HG03280 (cell line): ENCODE data around the gene TANC1.

Source experiments
- ATAC-seq: cut with Tn5 transposase; IDR thresholded peaks from one replicate; pipeline ENCODE4 v1.9.1; 2021; ENCODE audit warnings: mild to moderate bottlenecking, moderate library complexity; ENCODE audit not compliant: unreplicated experiment

TANC1 gene

DNA sequence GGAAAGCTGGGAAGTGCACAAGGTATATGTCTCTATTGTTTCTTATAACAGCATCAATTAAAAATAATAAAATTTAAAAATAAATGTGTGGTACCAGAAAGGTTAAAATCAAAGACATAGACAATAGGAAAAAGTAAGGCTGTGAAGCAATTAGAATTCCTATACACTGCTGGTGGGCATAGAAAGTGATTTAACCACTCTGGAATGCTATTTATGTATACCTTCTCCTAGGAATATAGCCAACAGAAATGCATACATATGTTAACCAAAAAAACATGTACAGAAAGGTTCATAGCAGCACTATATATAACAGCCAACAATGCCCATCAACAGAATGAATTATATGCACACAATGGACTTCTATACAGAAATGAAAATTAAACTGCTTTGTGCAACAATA lies 275.1 kb downstream of the TANC1 start:
- no peak for ATAC-seq

GRCh38 chr2:159246325-159246988 lies 278.0 kb downstream of the TANC1 start:
- no peak for ATAC-seq

GRCh38 chr2:159249990-159250715 lies 281.7 kb downstream of the TANC1 start:
- ATAC-seq = no peak

DNA sequence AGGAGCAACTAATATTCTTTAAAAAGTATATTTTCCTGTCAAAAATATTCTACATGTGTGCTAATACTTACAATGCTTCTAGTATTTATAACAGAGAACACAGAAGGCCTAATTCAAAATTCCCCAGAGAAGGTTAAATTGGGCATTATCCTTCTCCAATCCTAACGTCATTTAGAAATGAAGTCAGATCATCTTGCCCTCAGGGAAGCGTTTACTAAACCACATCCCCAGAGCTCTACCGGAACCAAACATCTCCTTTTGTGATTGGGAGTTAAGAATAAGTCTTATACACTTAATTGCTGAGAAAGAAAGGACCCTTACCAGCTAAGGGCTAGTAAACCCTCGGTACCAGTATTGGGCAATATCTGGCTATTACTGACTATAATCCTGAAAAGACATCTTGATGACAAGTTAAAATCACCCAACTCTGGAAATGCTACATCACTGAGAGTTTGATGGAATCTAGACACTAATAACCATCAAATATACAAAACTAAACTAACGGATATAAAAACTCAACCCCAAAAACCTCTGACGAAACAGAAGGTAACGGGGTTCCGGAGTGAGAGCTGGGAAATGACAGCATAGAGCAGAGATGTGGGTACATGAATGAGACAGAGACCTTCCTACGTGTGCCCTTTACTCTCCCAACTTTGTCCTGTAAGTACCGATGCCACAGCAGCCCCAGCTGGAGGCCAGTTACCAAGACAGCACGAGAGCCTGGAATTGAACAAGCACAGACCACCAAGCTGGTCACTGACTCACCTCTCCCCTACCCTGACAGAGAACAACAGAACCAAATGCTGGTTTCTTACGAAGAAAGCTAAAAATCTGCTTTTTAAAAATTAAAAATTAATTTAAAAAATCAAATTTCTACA lies 283.1 kb downstream of the TANC1 start:
- no peak for ATAC-seq

DNA sequence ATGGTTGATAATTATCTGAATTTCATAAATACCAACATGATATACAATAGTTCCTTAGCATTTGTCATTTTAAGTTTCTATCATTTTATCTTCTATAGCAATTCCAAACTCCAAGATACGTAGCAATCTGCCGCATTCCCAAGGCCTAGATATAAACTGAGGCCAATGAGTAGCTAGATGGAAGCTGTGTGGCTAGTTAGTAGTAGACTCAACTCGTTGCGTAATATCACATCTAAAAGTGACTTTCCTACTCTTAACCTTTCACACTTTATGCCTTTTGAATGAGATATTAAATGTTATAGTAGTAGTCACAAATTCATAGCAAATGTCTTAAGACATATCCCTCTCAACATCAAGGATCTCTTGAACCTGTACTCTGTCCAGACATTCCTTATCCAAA lies 284.5 kb downstream of the TANC1 start:
- no peak for ATAC-seq

DNA sequence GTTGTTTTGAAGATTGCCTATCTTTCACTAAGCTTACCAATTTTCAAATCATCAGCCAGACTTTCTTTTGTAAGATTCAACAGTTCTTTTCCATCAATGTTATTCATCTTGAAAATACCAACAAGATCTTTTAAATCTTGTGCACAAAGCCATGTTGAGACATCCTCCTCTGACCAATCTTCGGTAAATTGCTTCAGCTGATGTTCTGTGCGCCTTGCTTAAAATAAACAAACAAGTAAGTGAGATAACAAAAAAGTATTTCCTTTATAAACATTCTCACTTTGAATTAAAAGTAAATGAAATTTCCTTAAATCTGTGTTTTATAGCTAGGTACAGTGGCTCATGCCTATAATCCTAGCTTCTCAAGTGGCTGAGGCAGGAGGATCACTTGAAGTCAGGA lies 287.7 kb downstream of the TANC1 start:
- no peak for ATAC-seq

DNA sequence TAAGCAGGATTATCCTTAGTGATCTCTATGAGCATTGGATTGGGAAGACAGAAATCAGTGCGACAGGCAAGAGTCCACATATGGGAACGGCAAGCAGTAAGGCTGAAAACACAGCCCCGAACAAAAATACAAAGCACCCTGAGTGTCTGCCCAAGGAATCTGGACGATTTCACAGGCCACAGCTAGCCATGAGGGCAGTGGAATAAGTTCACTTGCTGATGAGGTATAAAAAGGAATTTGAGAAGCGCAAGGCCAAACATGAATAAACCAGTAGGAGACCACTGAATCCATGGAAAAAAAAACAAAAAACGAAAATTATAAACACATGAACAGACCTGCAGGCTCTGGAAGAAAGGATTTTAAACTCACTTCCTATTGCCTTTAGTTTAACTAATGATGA lies 293.8 kb downstream of the TANC1 start:
- ATAC-seq = no peak

- ATAC-seq = no peak
These were observed 294.5 kb downstream of the TANC1 start for GRCh38 chr2:159262904-159263303.

GRCh38 chr2:159265171-159265576 lies 296.7 kb downstream of the TANC1 start:
- ATAC-seq = no peak

- ATAC-seq = peak; percentile 45
These were observed 298.1 kb downstream of the TANC1 start for GRCh38 chr2:159266554-159266953.

GRCh38 chr2:159267921-159268320 lies 299.5 kb downstream of the TANC1 start:
- ATAC-seq = no peak

DNA sequence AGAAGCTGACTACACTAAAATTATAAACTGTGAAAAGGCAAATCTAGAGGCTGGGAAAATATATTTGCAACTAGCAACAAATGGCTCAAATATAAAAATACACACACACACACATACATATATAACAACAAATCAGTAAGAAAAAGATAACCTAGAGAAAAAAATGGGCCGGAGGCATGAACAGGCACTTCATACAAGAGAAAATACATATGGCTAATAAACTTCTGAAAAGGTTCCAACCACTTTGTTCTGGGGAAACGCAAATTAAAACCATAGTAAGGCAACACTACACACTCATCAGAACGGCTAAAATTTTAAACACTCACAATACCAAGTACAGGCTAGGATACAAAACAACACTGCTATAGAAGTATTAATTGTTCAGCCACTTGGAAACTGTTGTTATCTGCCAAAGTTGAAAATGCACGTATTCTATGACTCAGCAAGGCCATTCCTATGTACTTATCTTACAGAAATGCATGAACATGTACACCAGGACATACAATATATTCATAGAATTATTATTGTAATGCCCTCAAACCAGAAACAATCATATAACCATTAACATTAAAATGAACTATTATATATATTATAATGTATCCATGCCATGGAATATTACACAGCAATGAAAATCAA lies 302.4 kb downstream of the TANC1 start:
- ATAC-seq = no peak

DNA sequence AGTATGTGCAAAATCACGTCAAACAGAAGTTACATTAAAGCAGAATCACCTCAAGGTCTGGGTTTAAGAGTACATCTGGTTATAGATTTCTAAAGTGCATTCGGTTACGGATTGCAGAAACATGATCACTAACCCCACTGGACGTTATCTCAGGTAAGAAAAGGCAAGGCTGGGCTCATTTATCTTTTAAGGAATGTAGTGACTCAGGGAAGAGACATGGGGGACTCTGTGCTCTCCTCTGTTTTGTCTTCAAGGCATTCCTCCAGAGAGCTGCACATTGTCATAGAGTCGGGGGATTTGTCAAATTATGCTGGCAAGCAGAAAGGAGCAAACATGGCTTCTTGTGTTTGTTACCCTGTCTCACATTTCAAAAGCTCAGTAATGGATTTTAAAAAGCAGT lies 303.7 kb downstream of the TANC1 start:
- ATAC-seq = no peak

- no peak for ATAC-seq
These were observed 306.7 kb downstream of the TANC1 start for GRCh38 chr2:159275111-159275510.

DNA sequence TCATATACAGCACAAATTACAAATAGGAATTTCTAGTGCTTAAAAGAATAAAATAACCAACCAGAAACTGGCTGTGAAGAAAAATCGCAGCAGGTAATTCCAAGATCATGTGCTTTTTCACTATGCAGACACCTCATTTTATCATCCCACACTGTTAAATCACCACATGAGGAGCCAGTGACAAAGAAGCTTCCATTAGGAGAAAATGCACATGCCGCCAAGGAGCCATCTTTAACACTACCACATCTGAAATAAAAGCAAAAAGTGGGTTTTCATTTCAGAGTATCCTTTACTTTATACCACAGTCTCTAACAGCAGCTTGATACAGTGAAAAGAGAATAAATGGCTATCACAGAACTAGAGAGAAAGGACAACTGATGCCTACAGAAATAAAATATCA lies 311.3 kb downstream of the TANC1 start:
- ATAC-seq = no peak

- no peak for ATAC-seq
These were observed 312.6 kb downstream of the TANC1 start for GRCh38 chr2:159281002-159281401.
